GM12891 (cell line): Measurements from ENCODE around the gene HSFX2. TPM values are rescaled to one million over a fixed set of nuclear protein-coding genes. Genes with fewer than 3 reads are reported as not detected.
"Not testable (repeated sequence)": the region's sequence is repeated elsewhere in the genome, so short reads cannot be mapped to it uniquely, and the experiment has no call there.

Source experiments
- DNase-seq: peaks from one replicate; pipeline ENCODE4 v3.0.0; 2011; ENCODE audit warnings: low spot score; ENCODE audit not compliant: insufficient read length
- FAIRE-seq: peaks from 2 replicates; lab custom pipeline; 2011; peaks lifted over from hg19 to GRCh38; lab: Jason Lieb, UNC
- PAX5 ChIP-seq: IDR thresholded peaks from 2 replicates; pipeline ENCODE4 v1.6.1; 2011; ENCODE audit warnings: low read length, moderate library complexity, mild to moderate bottlenecking; ENCODE audit not compliant: insufficient read depth, severe bottlenecking
- POLR2A ChIP-seq: IDR thresholded peaks from 2 replicates; pipeline ENCODE4 v1.6.1; 2011; ENCODE audit warnings: low read depth, low read length, control low read depth
- POLR2AphosphoS5 ChIP-seq: IDR thresholded peaks from 2 replicates; pipeline ENCODE4 v1.6.1; 2011; ENCODE audit warnings: low read depth, low read length, control low read depth
- POU2F2 ChIP-seq: IDR thresholded peaks from 2 replicates; pipeline ENCODE4 v1.6.1; 2011; ENCODE audit warnings: low read depth, mild to moderate bottlenecking, control low read depth, low read length, moderate library complexity
- SPI1 ChIP-seq: IDR thresholded peaks from 2 replicates; pipeline ENCODE4 v1.6.1; 2011; ENCODE audit warnings: low read depth, low read length, control low read depth
- TAF1 ChIP-seq: IDR thresholded peaks from 2 replicates; pipeline ENCODE4 v1.6.1; 2011; ENCODE audit warnings: low read depth, low read length, control low read depth
- polyA plus RNA-seq: library from polyadenylated mRNA; unstranded; fragments of >200 nt; gene quantifications from one replicate; pipeline ENCODE4 v1.2.1, GENCODE V29; 2012; ENCODE audit warnings: low read depth, missing spikeins, inconsistent platforms; ENCODE audit not compliant: missing spikeins

Gene HSFX2
- polyA plus RNA-seq: not detected

GRCh38 chrX:149595214-149595613 is at the start of gene HSFX2:
Gene HSFX2 (minus strand): TSS chrX:149595314. CDS start chrX:149594700, 614 bp downstream.
- not testable (repeated sequence) for DNase-seq, FAIRE-seq

- no peak for DNase-seq
- no peak for FAIRE-seq
- TF ChIP-seq SPI1 (no peak), POLR2A (no peak), TAF1 (no peak), PAX5 (no peak), POLR2AphosphoS5 (no peak), POU2F2 (no peak)
Measured at GRCh38 chrX:149643496-149643895, 48.4 kb upstream of the HSFX2 start.

GRCh38 chrX:149641835-149642234 is 46.7 kb upstream of the HSFX2 start:
- TF ChIP-seq TAF1 (no peak), PAX5 (no peak), POLR2AphosphoS5 (no peak), POLR2A (no peak), POU2F2 (no peak), SPI1 (no peak)
- FAIRE-seq (no peak), DNase-seq (no peak)

- DNase-seq (no peak), FAIRE-seq (no peak)
Measured at GRCh38 chrX:149641432-149641831, 46.3 kb upstream of the HSFX2 start.

GRCh38 chrX:149639568-149639967 is 44.5 kb upstream of the HSFX2 start:
- no peak for DNase-seq
- no peak for FAIRE-seq
- no peak for TF ChIP-seq TAF1

More at GRCh38 chrX:149641432-149641831, 46.3 kb upstream of the HSFX2 start:
- TF ChIP-seq POLR2A (no peak), PAX5 (no peak), SPI1 (no peak), POLR2AphosphoS5 (no peak), TAF1 (no peak), POU2F2 (no peak)

GRCh38 chrX:149638860-149639259 is 43.7 kb upstream of the HSFX2 start:
- TF ChIP-seq POU2F2: no peak
- no peak for TF ChIP-seq SPI1
- no peak for TF ChIP-seq TAF1
- TF ChIP-seq PAX5: no peak
- TF ChIP-seq POLR2A: no peak
- TF ChIP-seq POLR2AphosphoS5: no peak
- no peak for DNase-seq
- no peak for FAIRE-seq

- no peak for FAIRE-seq
- TF ChIP-seq PAX5 (no peak), POLR2AphosphoS5 (no peak), TAF1 (no peak), SPI1 (no peak), POLR2A (no peak), POU2F2 (no peak)
- no peak for DNase-seq
Measured at GRCh38 chrX:149633511-149633910, 38.4 kb upstream of the HSFX2 start.

- TF ChIP-seq POLR2A (no peak), TAF1 (no peak), POU2F2 (no peak), SPI1 (no peak), PAX5 (no peak), POLR2AphosphoS5 (no peak)
- FAIRE-seq (peak; percentile 92), DNase-seq (peak; percentile 51)
Measured at GRCh38 chrX:149631234-149632165, 36.4 kb upstream of the HSFX2 start, which contains the start of gene TMEM185A. Gene TMEM185A (minus strand): TSS chrX:149631792. CDS start chrX:149631580, 212 bp downstream.

GRCh38 chrX:149630681-149631233 is 35.6 kb upstream of the HSFX2 start:
- peak; percentile 67 for FAIRE-seq
- no peak for DNase-seq

More at GRCh38 chrX:149630681-149631233, 35.6 kb upstream of the HSFX2 start:
- TF ChIP-seq POLR2A (no peak), SPI1 (no peak), PAX5 (no peak), POU2F2 (no peak), TAF1 (no peak), POLR2AphosphoS5 (no peak)
